GM21528 (cell line): ENCODE data around the gene RNU4-1.
"Not testable (repeated sequence)": the region's sequence is repeated elsewhere in the genome, so short reads cannot be mapped to it uniquely, and the experiment has no call there.

Experiments
- ATAC-seq: cut with Tn5 transposase; IDR thresholded peaks from one replicate; pipeline ENCODE4 v1.9.1; 2021; ENCODE audit warnings: mild to moderate bottlenecking, moderate library complexity; ENCODE audit not compliant: unreplicated experiment, low FRiP score

The RNU4-1 gene

DNA sequence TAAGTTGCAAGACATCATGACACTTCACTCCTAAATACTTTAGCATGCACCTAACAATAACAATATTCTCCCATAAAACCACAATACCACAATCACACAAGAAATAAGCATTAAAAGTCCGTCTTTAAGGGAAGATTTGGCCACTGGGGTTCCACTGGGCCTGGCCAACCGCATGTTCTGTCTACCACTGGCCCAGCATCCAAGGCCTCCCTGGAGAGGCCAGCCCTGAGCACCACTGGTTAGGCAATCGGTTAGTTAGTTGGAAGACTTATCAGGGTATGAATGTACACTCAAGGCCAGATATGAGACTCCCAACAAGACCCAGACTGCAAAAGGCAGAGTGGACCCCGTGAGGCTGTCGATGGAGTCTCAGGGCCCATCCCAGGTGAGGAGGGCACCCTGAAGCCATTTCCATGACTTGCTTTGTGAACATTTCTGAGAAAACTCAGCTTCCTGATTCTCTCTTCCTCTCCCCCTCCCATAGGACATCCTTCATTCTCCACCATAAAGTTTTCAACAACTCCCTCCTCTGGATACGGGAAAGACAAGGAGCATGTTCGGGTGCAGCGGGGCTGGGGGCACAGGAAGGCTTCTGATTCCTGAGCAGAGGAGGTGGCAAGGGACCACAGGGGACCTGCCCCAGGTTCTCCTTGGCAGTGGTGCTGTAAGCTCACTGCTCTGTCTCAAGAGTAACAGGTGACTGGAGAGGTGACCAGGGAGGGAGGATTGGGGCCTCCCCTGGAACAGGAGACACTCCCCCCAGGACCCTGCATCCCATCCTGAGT lies 33.4 kb downstream of the RNU4-1 start:
- ATAC-seq, result no peak

DNA sequence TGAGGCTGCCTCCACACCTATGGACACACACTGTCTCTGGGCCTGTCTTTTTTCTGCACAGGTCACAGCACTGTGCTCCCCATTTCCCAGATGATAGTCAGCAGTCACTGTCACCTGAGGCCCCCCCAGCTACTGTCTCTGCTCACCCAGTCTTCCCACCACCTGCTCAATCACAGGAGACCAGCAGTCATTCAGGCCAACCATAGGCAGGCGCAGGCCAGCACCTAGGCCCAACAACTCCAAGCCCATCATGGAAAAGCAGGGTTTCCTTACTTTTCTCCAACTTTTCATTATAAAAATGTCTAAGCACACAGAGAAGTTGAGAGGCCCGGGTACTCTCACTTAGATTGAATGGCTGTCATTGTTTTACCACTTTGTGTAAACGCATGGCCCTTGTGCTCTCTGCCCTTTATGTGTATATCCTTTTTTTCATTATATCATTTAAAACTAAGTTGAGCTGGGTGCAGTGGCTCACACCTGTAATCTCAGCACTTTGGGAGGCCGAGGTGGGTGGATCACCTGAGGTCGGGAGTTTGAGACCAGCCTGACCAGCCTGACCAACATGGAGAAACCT lies 34.6 kb downstream of the RNU4-1 start:
- no peak for ATAC-seq

GRCh38 chr12:120257041-120257821 lies 35.8 kb downstream of the RNU4-1 start:
- ATAC-seq, result no peak

DNA sequence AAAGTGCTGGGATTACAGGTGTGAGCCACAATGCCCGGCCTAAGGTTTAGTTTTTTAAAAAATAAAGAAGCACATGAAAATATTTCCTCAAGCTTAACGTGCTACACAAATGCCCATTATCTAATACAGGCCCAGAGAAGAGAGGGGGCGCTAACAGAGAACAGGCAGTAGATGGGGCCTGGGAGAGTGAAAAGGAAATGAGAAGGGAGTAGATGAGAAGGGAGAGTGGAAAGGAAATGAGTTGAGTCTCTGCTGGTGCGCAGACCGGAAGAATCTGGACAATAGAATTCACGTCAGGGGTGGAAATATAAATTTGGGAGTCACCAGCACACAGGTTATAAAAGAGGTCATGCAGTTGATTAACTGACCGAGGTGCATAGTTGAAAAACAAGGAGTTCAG lies 38.2 kb downstream of the RNU4-1 start:
- no peak for ATAC-seq

DNA sequence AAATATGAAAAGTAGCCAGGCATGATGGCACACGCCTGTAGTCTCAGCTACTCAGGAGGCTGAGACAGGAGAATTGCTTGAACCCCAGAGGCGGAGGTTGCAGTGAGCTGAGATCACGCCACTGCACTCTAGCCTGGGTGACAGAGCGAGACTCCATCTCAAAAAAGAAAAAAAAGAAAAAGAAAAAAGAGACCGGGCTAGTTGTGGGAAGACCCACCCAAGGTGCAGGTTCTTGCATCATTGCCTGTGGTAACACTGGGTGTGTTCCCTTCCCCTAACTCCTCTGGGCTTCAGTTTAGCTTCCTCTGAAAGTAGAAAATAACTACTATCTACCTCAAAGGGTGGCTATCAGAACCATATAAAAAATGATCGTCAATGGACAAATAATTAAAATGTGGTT lies 39.7 kb downstream of the RNU4-1 start:
- ATAC-seq, result not testable (repeated sequence)

DNA sequence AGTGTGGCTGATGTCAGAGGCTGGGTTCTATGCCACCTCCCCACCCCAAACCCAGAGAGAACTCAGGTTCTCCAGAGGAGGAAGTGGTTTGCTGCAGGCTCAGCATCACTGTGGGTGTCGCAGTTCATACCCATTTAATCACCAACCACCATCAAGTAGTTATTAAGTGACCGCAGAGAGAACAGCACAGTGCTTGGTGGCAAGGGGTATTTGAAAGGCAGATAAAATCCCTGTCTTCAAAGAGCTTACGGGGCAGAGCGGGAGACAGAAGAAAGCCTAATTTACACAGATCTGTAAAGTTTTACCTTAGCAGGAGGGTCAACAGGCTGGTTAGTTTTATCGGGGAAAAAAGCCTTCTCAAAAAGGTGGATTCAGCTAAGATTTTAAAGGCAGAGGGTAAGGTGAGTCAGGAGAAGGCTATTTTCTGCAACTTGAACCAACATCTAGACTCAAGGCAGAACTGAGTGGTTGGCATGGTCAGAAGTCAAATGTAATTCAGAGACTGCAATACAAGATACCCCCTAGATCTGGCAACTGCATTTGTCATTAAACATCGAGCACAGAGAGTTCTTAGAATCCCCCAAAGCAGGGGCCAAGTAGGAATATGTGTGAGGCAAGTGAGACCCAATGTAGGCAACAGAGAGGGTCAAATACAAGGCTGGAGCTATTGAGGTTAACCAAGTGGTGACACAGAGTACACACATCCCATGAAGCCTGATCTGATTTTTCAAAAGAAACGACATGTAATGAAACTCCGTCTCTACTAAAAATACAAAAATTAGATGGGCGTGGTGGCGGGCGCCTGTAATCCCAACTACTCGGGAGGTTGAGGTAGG lies 40.7 kb downstream of the RNU4-1 start:
- no peak for ATAC-seq

DNA sequence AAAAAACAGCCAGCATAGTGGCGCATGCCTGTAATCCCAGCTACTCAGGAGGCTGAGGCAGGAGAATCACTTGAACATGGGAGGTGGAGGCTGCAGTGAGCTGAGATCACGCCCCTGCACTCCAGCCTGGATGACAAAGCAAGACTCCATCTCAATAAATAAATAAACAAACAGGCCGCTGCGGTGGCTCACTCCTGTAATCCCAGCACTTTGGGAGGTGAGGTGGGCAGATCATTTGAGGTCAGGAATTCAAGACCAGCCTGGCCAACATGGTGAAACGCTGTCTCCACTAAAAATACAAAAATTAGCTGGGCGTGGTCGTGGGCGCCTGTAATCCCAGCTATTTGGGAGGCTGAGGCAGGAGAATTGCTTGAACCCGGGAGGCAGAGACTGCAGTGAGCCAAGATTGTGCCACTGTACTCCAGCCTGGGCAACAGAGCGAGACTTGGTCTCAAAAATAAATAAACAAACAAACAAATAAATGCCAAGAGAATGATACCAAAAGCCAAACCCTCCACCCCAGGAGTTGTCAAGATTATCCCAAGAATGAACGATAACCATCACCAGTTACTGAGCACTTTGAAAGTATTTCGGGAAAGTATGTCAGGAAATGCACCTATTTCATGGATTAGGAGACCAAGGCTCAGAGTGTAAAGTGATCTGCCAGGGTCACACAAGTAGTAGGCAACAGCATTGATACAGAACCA lies 41.5 kb downstream of the RNU4-1 start:
- ATAC-seq, result not testable (repeated sequence)

DNA sequence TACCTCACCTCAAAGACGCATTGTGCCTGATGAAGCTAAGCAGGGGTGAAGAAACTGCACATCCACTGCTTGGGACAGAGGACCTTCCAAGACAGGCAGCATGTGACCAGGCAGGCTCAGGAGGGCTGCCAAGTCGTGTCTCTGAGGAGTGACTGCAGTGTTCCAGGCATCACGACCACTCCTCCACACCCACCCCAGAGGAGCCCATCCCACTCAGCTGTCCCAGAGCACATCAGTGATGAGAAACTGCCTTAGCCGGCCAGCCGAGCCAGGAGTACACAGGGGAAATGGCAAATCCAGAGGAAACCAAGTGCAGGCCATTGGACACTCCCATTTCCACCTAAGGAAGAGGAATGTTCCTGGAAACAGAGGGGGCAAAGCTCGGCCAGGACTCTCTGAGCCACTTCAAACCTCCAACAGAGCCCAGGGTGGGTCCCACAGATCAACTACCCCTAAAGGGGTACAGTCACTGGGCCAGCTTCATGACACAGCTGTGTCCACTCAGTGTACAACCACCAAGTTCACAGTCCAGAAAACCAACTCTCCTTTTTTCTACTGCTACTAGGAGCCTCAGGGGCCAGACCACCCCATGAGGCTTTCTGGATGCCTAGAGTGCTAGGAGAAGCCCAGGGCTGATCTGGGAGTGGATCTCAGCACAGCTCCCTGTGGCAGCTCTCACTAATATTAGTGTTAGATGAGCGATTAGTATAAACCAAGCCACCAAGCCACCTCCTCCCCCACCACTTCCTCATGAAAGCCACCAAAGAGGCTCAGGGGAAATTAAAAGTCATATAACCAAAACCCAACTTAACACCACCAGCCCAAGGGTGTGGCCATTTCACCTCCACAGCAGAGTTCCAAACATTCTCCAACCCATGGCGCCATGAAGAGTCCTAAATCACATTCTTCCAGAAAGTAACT lies 42.9 kb downstream of the RNU4-1 start:
- no peak for ATAC-seq

DNA sequence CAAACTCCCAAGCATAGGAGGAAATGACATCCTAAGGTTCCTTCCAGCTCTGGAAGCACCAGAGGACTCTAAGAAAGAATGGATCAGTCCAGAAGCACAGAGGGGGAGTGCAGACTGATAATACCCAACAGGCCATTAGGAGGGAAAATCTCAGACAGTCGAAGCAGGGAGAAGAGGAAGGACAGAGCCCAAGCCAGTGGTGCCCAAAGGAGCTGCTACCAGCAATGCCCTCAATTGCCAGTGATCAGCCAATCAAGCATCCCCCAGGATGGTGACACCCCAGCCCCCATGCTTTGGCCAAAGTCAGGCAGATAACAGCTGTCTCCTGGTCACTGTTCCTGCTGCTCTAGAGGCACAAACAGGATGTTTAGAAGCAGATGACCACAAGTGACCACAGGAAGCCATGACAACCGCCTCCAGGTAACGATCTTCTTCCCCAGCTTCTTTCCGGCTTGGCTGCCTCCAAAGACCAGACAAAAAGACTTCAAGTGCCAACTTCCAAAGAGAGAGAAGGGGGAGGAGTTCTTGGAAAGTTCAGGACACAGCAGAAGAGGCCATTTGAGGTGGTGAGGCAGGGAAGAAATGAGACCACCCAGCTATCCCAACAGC lies 43.7 kb downstream of the RNU4-1 start:
- ATAC-seq, result no peak

- no peak for ATAC-seq
Observed at GRCh38 chr12:120247621-120248030, 45.4 kb downstream of the RNU4-1 start.

GRCh38 chr12:120247183-120247582 lies 45.9 kb downstream of the RNU4-1 start:
- no peak for ATAC-seq

DNA sequence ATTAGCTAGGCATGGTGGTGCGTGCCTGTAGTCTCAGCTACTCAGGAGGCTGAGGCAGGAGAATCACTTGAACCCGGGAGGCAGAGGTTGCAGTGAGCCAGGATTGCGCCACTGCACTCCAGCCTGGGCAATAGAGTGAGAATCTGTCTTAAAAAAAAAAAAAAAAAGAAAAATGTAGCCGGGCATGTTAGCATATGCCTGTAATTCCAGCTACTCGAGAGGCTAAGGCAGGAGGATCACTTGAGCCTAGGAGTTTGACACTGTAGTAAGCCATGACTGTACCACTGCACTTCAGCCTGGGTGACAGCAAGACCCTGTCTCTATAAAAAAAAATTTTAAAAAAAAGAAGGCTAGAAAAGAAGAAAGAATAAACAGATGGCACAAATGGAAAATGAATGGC lies 46.3 kb downstream of the RNU4-1 start:
- ATAC-seq, result not testable (repeated sequence)
